ENCODE results near the gene SELENOP. TPM values are rescaled to one million over a fixed set of nuclear protein-coding genes. Genes with fewer than 3 reads are reported as not detected.

SELENOP gene
- total and polyA plus RNA-seq, 2 of the 13 experiments (the other 11 are each of a cell fraction or from before 2014, with no cell fraction given): 1,895 to 2,083 TPM

DNA sequence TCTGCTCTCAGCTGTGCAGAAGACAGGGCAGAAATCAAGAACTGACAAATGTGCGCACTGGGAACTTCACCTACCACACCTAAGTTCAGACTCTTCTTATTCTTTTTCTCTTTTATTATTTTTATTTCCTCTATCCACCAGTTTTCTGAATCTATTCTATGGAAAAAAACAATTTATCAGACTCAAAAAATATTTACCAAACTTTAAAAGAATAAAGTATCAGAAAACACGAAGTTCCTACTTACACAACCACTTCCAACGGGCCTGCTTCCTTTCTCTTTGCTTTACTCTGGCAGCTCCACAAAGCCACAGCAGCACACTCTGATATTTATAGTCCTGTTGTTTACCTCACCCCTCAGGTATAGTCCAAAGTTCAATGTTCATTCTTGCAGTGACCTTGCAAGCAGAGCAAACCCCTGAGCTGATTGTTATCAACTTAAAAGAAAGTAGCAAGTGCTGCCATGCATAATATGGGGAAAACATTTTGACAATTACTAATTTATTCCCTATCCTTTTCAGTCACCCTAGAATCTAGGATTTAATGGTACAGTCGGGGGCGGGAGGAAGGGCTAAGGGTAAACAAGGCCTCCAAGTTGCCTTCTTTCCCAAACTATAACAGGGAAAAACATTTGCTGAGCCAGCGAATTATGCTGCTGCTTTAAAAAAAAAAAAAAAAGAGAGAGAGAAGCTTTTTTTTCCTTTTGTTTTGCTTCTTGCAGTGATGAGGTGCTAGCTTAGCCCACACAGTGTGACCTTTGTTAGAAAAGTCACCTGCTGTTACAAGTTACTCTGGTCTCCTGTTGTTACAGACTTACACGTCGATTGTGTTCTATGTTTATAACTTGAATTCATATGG, at the start of gene SELENOP (continued):
- TF ChIP-seq, protein P1, sequence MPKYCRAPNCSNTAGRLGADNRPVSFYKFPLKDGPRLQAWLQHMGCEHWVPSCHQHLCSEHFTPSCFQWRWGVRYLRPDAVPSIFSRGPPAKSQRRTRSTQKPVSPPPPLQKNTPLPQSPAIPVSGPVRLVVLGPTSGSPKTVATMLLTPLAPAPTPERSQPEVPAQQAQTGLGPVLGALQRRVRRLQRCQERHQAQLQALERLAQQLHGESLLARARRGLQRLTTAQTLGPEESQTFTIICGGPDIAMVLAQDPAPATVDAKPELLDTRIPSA (CRISPR knock-in tag; IDR thresholded peaks at IDR 0.05; ENCODE audit: borderline replicate concordance): no peak
- peak; percentile 83; the same call in 1 of the 2 replicates for TF ChIP-seq MEIS2 (CRISPR knock-in tag; IDR thresholded peaks at IDR 0.05)
- peak; percentile 95 for TF ChIP-seq DR1 (CRISPR knock-in tag; IDR thresholded peaks at IDR 0.05)
- TF ChIP-seq, protein P2, sequence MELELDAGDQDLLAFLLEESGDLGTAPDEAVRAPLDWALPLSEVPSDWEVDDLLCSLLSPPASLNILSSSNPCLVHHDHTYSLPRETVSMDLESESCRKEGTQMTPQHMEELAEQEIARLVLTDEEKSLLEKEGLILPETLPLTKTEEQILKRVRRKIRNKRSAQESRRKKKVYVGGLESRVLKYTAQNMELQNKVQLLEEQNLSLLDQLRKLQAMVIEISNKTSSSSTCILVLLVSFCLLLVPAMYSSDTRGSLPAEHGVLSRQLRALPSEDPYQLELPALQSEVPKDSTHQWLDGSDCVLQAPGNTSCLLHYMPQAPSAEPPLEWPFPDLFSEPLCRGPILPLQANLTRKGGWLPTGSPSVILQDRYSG (CRISPR knock-in tag; IDR thresholded peaks at IDR 0.05): 0 out of 2 replicates have a peak, but pooled peaks have one; percentile 56
- TF ChIP-seq, protein P3, sequence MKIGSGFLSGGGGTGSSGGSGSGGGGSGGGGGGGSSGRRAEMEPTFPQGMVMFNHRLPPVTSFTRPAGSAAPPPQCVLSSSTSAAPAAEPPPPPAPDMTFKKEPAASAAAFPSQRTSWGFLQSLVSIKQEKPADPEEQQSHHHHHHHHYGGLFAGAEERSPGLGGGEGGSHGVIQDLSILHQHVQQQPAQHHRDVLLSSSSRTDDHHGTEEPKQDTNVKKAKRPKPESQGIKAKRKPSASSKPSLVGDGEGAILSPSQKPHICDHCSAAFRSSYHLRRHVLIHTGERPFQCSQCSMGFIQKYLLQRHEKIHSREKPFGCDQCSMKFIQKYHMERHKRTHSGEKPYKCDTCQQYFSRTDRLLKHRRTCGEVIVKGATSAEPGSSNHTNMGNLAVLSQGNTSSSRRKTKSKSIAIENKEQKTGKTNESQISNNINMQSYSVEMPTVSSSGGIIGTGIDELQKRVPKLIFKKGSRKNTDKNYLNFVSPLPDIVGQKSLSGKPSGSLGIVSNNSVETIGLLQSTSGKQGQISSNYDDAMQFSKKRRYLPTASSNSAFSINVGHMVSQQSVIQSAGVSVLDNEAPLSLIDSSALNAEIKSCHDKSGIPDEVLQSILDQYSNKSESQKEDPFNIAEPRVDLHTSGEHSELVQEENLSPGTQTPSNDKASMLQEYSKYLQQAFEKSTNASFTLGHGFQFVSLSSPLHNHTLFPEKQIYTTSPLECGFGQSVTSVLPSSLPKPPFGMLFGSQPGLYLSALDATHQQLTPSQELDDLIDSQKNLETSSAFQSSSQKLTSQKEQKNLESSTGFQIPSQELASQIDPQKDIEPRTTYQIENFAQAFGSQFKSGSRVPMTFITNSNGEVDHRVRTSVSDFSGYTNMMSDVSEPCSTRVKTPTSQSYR (CRISPR knock-in tag; IDR thresholded peaks at IDR 0.05; ENCODE audit: borderline replicate concordance): peak; percentile 75
- TF ChIP-seq ZKSCAN5 (CRISPR knock-in tag; IDR thresholded peaks at IDR 0.05): no peak
- peak; percentile 97 for TF ChIP-seq FOXA3 (CRISPR knock-in tag; IDR thresholded peaks at IDR 0.05)
- peak; percentile 52; the same call in 1 of the 2 replicates for TF ChIP-seq KMT2A (CRISPR knock-in tag; IDR thresholded peaks at IDR 0.05)
- TF ChIP-seq ZNF850 (CRISPR knock-in tag; conservative IDR thresholded peaks at IDR 0.05): no peak
- TF ChIP-seq, protein P4, sequence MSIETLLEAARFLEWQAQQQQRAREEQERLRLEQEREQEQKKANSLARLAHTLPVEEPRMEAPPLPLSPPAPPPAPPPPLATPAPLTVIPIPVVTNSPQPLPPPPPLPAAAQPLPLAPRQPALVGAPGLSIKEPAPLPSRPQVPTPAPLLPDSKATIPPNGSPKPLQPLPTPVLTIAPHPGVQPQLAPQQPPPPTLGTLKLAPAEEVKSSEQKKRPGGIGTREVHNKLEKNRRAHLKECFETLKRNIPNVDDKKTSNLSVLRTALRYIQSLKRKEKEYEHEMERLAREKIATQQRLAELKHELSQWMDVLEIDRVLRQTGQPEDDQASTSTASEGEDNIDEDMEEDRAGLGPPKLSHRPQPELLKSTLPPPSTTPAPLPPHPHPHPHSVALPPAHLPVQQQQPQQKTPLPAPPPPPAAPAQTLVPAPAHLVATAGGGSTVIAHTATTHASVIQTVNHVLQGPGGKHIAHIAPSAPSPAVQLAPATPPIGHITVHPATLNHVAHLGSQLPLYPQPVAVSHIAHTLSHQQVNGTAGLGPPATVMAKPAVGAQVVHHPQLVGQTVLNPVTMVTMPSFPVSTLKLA (IDR thresholded peaks at IDR 0.05): no peak; the same call in 1 of the 2 replicates
- no peak for TF ChIP-seq MYC (CRISPR knock-in tag; IDR thresholded peaks at IDR 0.05; ENCODE audit: borderline replicate concordance)
- TF ChIP-seq, protein P5, sequence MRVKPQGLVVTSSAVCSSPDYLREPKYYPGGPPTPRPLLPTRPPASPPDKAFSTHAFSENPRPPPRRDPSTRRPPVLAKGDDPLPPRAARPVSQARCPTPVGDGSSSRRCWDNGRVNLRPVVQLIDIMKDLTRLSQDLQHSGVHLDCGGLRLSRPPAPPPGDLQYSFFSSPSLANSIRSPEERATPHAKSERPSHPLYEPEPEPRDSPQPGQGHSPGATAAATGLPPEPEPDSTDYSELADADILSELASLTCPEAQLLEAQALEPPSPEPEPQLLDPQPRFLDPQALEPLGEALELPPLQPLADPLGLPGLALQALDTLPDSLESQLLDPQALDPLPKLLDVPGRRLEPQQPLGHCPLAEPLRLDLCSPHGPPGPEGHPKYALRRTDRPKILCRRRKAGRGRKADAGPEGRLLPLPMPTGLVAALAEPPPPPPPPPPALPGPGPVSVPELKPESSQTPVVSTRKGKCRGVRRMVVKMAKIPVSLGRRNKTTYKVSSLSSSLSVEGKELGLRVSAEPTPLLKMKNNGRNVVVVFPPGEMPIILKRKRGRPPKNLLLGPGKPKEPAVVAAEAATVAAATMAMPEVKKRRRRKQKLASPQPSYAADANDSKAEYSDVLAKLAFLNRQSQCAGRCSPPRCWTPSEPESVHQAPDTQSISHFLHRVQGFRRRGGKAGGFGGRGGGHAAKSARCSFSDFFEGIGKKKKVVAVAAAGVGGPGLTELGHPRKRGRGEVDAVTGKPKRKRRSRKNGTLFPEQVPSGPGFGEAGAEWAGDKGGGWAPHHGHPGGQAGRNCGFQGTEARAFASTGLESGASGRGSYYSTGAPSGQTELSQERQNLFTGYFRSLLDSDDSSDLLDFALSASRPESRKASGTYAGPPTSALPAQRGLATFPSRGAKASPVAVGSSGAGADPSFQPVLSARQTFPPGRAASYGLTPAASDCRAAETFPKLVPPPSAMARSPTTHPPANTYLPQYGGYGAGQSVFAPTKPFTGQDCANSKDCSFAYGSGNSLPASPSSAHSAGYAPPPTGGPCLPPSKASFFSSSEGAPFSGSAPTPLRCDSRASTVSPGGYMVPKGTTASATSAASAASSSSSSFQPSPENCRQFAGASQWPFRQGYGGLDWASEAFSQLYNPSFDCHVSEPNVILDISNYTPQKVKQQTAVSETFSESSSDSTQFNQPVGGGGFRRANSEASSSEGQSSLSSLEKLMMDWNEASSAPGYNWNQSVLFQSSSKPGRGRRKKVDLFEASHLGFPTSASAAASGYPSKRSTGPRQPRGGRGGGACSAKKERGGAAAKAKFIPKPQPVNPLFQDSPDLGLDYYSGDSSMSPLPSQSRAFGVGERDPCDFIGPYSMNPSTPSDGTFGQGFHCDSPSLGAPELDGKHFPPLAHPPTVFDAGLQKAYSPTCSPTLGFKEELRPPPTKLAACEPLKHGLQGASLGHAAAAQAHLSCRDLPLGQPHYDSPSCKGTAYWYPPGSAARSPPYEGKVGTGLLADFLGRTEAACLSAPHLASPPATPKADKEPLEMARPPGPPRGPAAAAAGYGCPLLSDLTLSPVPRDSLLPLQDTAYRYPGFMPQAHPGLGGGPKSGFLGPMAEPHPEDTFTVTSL (CRISPR knock-in tag; IDR thresholded peaks at IDR 0.05; ENCODE audit: borderline replicate concordance): peak; percentile 89; the same call in 1 of the 2 replicates
- no peak for TF ChIP-seq TOE1 (CRISPR knock-in tag; IDR thresholded peaks at IDR 0.05)
- TF ChIP-seq ZNF747 (CRISPR knock-in tag; IDR thresholded peaks at IDR 0.05; ENCODE audit: borderline replicate concordance): peak; percentile 64; the same call in 1 of the 2 replicates
